Endothelial cell of umbilical vein (primary cell): ENCODE measurements around the gene ACTMAP. TPM values are rescaled to one million over a fixed set of nuclear protein-coding genes. Genes with fewer than 3 reads are reported as not detected.

Experiments
- BruUV-seq: library from RNA; stranded (reverse); fragments of 400-500 nt; replicated peaks from 2 replicates; lab custom pipeline; 2021; lab: Mats Ljungman, UMichigan
- CTCF ChIA-PET: fragments of 300-600, 350-600 bp; sonication (Branson Sonifier 250); formaldehyde crosslinking; loops from one replicate; lab custom pipeline; 2021; ENCODE audit warnings: antibody characterized with exemption, inconsistent platforms; lab: Charles Lee
- POLR2A ChIA-PET: fragments of 300-600, 350-600 bp; sonication (Branson Sonifier 250); formaldehyde crosslinking; loops from one replicate; lab custom pipeline; 2021; ENCODE audit warnings: antibody characterized with exemption, inconsistent platforms; lab: Charles Lee
- DNase-seq: peaks from one replicate; pipeline ENCODE4 v3.0.0-alpha.2; 2011; ENCODE audit warnings: low read depth, low spot score
- FAIRE-seq: peaks from 2 replicates; lab custom pipeline; 2011; peaks lifted over from hg19 to GRCh38; lab: Jason Lieb, UNC
- H2AFZ ChIP-seq: 2 replicates; pipeline ENCODE4 v1.6.0; 2012; ENCODE audit warnings: low read depth, low read length, control low read depth, inconsistent platforms
- H3K27ac ChIP-seq: 2 replicates; pipeline ENCODE4 v1.5.1; 2011; ENCODE audit warnings: low read depth, mild to moderate bottlenecking, control low read depth, low read length, moderate library complexity; ENCODE audit not compliant: insufficient read depth
- H3K27me3 ChIP-seq, 2 experiments: 2 replicates each; pipeline versions ENCODE4 v1.6.0 to v1.6.1; 2011; ENCODE audit warnings: low read length in 2 of 2, mixed read lengths in 1 of 2; ENCODE audit not compliant: control insufficient read depth in 2 of 2, insufficient read depth in 2 of 2
- H3K36me3 ChIP-seq, 2 experiments: 2 replicates in 1 of 2; 3 replicates in 1 of 2; pipeline ENCODE4 v1.5.1; 2011; ENCODE audit warnings: low read length in 2 of 2, mild to moderate bottlenecking in 1 of 2, moderate library complexity in 1 of 2; ENCODE audit not compliant: control insufficient read depth in 2 of 2, insufficient read depth in 2 of 2; ENCODE audit errors: extremely low read depth in 1 of 2
- H3K4me1 ChIP-seq: 3 replicates; pipeline ENCODE4 v1.5.1; 2011; ENCODE audit warnings: mild to moderate bottlenecking, low read length; ENCODE audit not compliant: control insufficient read depth, insufficient read depth; ENCODE audit errors: extremely low read depth
- H3K4me2 ChIP-seq: 2 replicates; pipeline ENCODE4 v1.6.1; 2011; ENCODE audit warnings: low read length, control low read depth, mixed read lengths; ENCODE audit not compliant: insufficient read depth
- H3K4me3 ChIP-seq, 3 experiments: fragments of 200-600 bp in 1 of 3; sonication (generic), shearing (Covaris generic) in 1 of 3; replicated peaks in 1 of 3; 2 replicates each; pipeline ENCODE4 v1.5.1; 2011 to 2016; ENCODE audit warnings: control low read depth in 3 of 3, low read length in 3 of 3, mild to moderate bottlenecking in 2 of 3, inconsistent platforms in 1 of 3, low read depth in 1 of 3, moderate library complexity in 1 of 3; ENCODE audit not compliant: insufficient read depth in 1 of 3
- H3K79me2 ChIP-seq: 2 replicates; pipeline ENCODE4 v1.6.0; 2012; ENCODE audit warnings: low read length, inconsistent platforms; ENCODE audit not compliant: control insufficient read depth, insufficient read depth
- H3K9ac ChIP-seq: replicated peaks from 2 replicates; pipeline ENCODE3; 2011; ENCODE audit warnings: low read length, control low read depth; ENCODE audit not compliant: insufficient read depth; ENCODE audit errors: extremely low read depth
- H3K9me1 ChIP-seq: replicated peaks from 3 replicates; pipeline ENCODE4 v1.6.0; 2011; ENCODE audit warnings: mild to moderate bottlenecking, low read length; ENCODE audit not compliant: control insufficient read depth, insufficient read depth; ENCODE audit errors: extremely low read depth
- H3K9me3 ChIP-seq: replicated peaks from 2 replicates; pipeline ENCODE4 v1.5.1; 2012; ENCODE audit warnings: low read length, inconsistent platforms; ENCODE audit not compliant: control insufficient read depth, insufficient read depth
- H4K20me1 ChIP-seq: replicated peaks from 2 replicates; pipeline ENCODE3; 2011; ENCODE audit warnings: mild to moderate bottlenecking, low read length; ENCODE audit not compliant: control insufficient read depth, insufficient read depth; ENCODE audit errors: extremely low read depth
- EZH2 ChIP-seq: IDR thresholded peaks from 2 replicates; pipeline ENCODE4 v1.6.1; 2012; ENCODE audit warnings: borderline replicate concordance, low read depth, mild to moderate bottlenecking, moderate library complexity, low read length, inconsistent platforms; ENCODE audit not compliant: severe bottlenecking
- FOS ChIP-seq: IDR thresholded peaks from 2 replicates; pipeline ENCODE4 v1.6.1; 2011; ENCODE audit warnings: mild to moderate bottlenecking, low read length, moderate library complexity, borderline replicate concordance; ENCODE audit not compliant: insufficient read depth
- JUN ChIP-seq: IDR thresholded peaks from 2 replicates; pipeline ENCODE4 v1.6.1; 2011; ENCODE audit warnings: borderline replicate concordance, low read depth; ENCODE audit not compliant: insufficient read length, insufficient read depth
- POLR2A ChIP-seq: IDR thresholded peaks from 2 replicates; pipeline ENCODE4 v1.6.1; 2012; ENCODE audit warnings: low read depth, mild to moderate bottlenecking, control low read depth, low read length
- POLR2AphosphoS5 ChIP-seq: IDR thresholded peaks from 2 replicates; pipeline ENCODE4 v1.6.1; 2012; ENCODE audit warnings: low read depth, mild to moderate bottlenecking, control low read depth, low read length, moderate library complexity; ENCODE audit not compliant: insufficient read depth
- dilution Hi-C: fragments of 300-500 bp; cut with MboI; formaldehyde crosslinking; loops from one replicate; pipeline ENCODE4 v1.15.0; 2019; ENCODE audit warnings: low sequenced_read_pairs; ENCODE audit not compliant: extremely low pct_ligation_motif_present
- intact Hi-C: fragments of 100-400 bp; cut with micrococcal nuclease; formaldehyde crosslinking; loops from one replicate; pipeline ENCODE4 v1.10.0; 2022
- polyA plus RNA-seq, 4 experiments: library from polyadenylated mRNA; depleted of rRNA in 3 of 4; stranded (reverse) in 3 of 4; unstranded in 1 of 4; fragments of >200 nt; gene quantifications; 2 replicates each; pipeline versions ENCODE4 v1.2.1 to v1.2.3, GENCODE V29; 2011 to 2012; ENCODE audit warnings: missing spikeins in 1 of 4
- total RNA-seq: library from RNA; stranded (reverse); gene quantifications from 2 replicates; pipeline ENCODE4 v1.2.3, GENCODE V29; 2021

Gene ACTMAP
- total and polyA plus RNA-seq, 2 donors (not counting 3 experiments of a cell fraction or from before 2014, with no cell fraction given): 5.2 to 9.1 TPM

GRCh38 chr19:40718774-40719391 lies 31.4 kb downstream of the ACTMAP start:
- H2AFZ ChIP-seq: no peak overlapping the region
- peak overlapping the region; percentile 82 for H3K4me2 ChIP-seq
- dilution Hi-C loops: no loop called here
- ChIA-PET CTCF (interaction anchor here (1.3 kb wide), 1 partner anchor 88 kb away, joined by 3 read pairs; no protein-coding TSS in a partner anchor), POLR2A (no interaction called here)
- no peaks in the 10 kb centered on the region for H3K9me1 ChIP-seq
- peak; percentile 49 for DNase-seq
- no peaks in the 10 kb centered on the region for H3K9me3 ChIP-seq
- H3K79me2 ChIP-seq: peaks cover 45% of the 10 kb centered on the region
- TF ChIP-seq EZH2 (no peak), POLR2AphosphoS5 (peak; percentile 50)
- H3K4me1 ChIP-seq: peaks cover 62% of the 10 kb centered on the region
- H4K20me1 ChIP-seq: no peaks in the 10 kb centered on the region
- no peaks in the 10 kb centered on the region for H3K27me3 ChIP-seq
- peak overlapping the region; percentile 34 to 78 (median 40) for H3K4me3 ChIP-seq
- peak overlapping the region; percentile 94 for H3K27ac ChIP-seq
- no TSS peak for BruUV-seq
- intact Hi-C loops: no loop called here
- FAIRE-seq: no peak
- peaks cover 0 to under 1% of the 10 kb centered on the region in 2 experiments for H3K36me3 ChIP-seq
- H3K9ac ChIP-seq: peak overlapping the region; percentile 81

GRCh38 chr19:40717880-40718773 lies 32.1 kb downstream of the ACTMAP start:
- FAIRE-seq: peak; percentile 86
- H3K4me3 ChIP-seq: peak overlapping the region; percentile 34 to 78 (median 53)
- intact Hi-C loops: loop anchor here (1.0 to 2.0 kb wide), 3 partner anchors 32 to 81 kb away; partner anchors contain the start of genes ACTMAP, EGLN2 and RAB4B

More at GRCh38 chr19:40717880-40718773, 32.1 kb downstream of the ACTMAP start:
- no TSS peak for BruUV-seq
- H4K20me1 ChIP-seq: no peaks in the 10 kb centered on the region
- ChIA-PET POLR2A (interaction anchor here (2.2 kb wide), 1 partner anchor 60 kb away, joined by 9 read pairs; the partner anchor contains the start of gene RAB4B), CTCF (interaction anchor here (1.3 to 2.2 kb wide), 4 partner anchors 55 to 89 kb away, joined by 3 to 13 read pairs (median 6); partner anchors contain the start of gene RAB4B)
- no peaks in the 10 kb centered on the region for H3K36me3 ChIP-seq
- H3K79me2 ChIP-seq: peaks cover 40% of the 10 kb centered on the region
- H3K4me1 ChIP-seq: peaks cover 62% of the 10 kb centered on the region
- dilution Hi-C loops: no loop called here
- peak overlapping the region; percentile 82 for H3K4me2 ChIP-seq
- TF ChIP-seq EZH2 (no peak), POLR2AphosphoS5 (peak; percentile 13), JUN (no peak), FOS (no peak), POLR2A (peak; percentile 31)
- peak overlapping the region; percentile 94 for H3K27ac ChIP-seq
- no peak overlapping the region for H2AFZ ChIP-seq
- H3K9ac ChIP-seq: peak overlapping the region; percentile 81
- no peaks in the 10 kb centered on the region for H3K27me3 ChIP-seq
- peak; percentile 18 for DNase-seq
- H3K9me1 ChIP-seq: no peaks in the 10 kb centered on the region
- H3K9me3 ChIP-seq: no peaks in the 10 kb centered on the region
